SK-N-SH treated with all-trans-retinoic acid at 6 μM for 48 hours (cell line): ENCODE data around the gene AMZ1.

ENCODE experiments used
- ATAC-seq: fragments of 200-7000 bp; cut with Tn5 transposase; 3 replicates; pipeline ENCODE4 v1.9.1; 2020; ENCODE audit warnings: mild to moderate bottlenecking, moderate library complexity
- ARNTL ChIP-seq: fragments of 450-650 bp; formaldehyde crosslinking; IDR thresholded peaks from 2 replicates; pipeline ENCODE4 v1.5.0; 2020; ENCODE audit warnings: low read depth, mild to moderate bottlenecking, moderate library complexity, borderline replicate concordance
- BACH2 ChIP-seq: fragments of 250-450 bp; sonication (Bioruptor Pico); IDR thresholded peaks from 2 replicates; pipeline ENCODE4 v1.9.0; 2021; ENCODE audit warnings: mild to moderate bottlenecking, borderline replicate concordance
- CSDC2 ChIP-seq: fragments of 250-450 bp; sonication (Bioruptor Pico); IDR thresholded peaks from 2 replicates; pipeline ENCODE4 v1.5.0; 2020; ENCODE audit warnings: mild to moderate bottlenecking, moderate library complexity
- ESRRG ChIP-seq: fragments of 250-450 bp; sonication (Bioruptor Pico); IDR thresholded peaks from 2 replicates; pipeline ENCODE4 v1.6.1; 2021; ENCODE audit warnings: mild to moderate bottlenecking
- GLIS3 ChIP-seq: fragments of 250-450 bp; sonication (Bioruptor Pico); IDR thresholded peaks from 2 replicates; pipeline ENCODE4 v1.5.0; 2020; ENCODE audit warnings: mild to moderate bottlenecking, moderate library complexity
- ISL1 ChIP-seq: fragments of 250-450 bp; sonication (Bioruptor Pico); IDR thresholded peaks from 2 replicates; pipeline ENCODE4 v2.1.2; 2022; ENCODE audit warnings: mild to moderate bottlenecking, moderate library complexity
- OSR1 ChIP-seq: fragments of 250-450 bp; sonication (Bioruptor Pico); IDR thresholded peaks from 2 replicates; pipeline ENCODE4 v1.8.0; 2022; ENCODE audit warnings: moderate library complexity, mild to moderate bottlenecking, inconsistent platforms
- PPARA ChIP-seq: fragments of 250-450 bp; sonication (Bioruptor Pico); IDR thresholded peaks from 2 replicates; pipeline ENCODE4 v1.5.0; 2020; ENCODE audit warnings: mild to moderate bottlenecking, borderline replicate concordance
- RARB ChIP-seq: fragments of 250-450 bp; sonication (Bioruptor Pico); IDR thresholded peaks from 2 replicates; pipeline ENCODE4 v1.8.0; 2021; ENCODE audit warnings: mild to moderate bottlenecking, moderate library complexity
- SNAI2 ChIP-seq: fragments of 250-450 bp; sonication (Bioruptor Pico); IDR thresholded peaks from 2 replicates; pipeline ENCODE4 v1.5.0; 2020; ENCODE audit warnings: mild to moderate bottlenecking, moderate library complexity
- TCF4 ChIP-seq: fragments of 250-450 bp; sonication (Bioruptor Pico); IDR thresholded peaks from 2 replicates; pipeline ENCODE4 v1.8.0; 2021; ENCODE audit warnings: mild to moderate bottlenecking, moderate library complexity, borderline replicate concordance
- ZC3H10 ChIP-seq: fragments of 250-450 bp; sonication (Bioruptor Pico); IDR thresholded peaks from 2 replicates; pipeline ENCODE4 v1.5.1; 2021; ENCODE audit warnings: mild to moderate bottlenecking, moderate library complexity
- ZFP30 ChIP-seq: fragments of 450-650 bp; formaldehyde crosslinking; IDR thresholded peaks from 2 replicates; pipeline ENCODE4 v1.5.0; 2022; ENCODE audit warnings: mild to moderate bottlenecking, moderate library complexity
- ZNF565 ChIP-seq: fragments of 450-650 bp; formaldehyde crosslinking; conservative IDR thresholded peaks from 2 replicates; pipeline ENCODE4 v1.5.0; 2020; ENCODE audit warnings: low read depth, mild to moderate bottlenecking, moderate library complexity
- ZNF70 ChIP-seq: fragments of 450-650 bp; formaldehyde crosslinking; IDR thresholded peaks from 2 replicates; pipeline ENCODE4 v1.5.0; 2020; ENCODE audit warnings: mild to moderate bottlenecking, moderate library complexity
- TF ChIP-seq, protein P1 (sequence below): fragments of 250-450 bp; sonication (Bioruptor Pico); IDR thresholded peaks from 2 replicates; pipeline ENCODE4 v1.5.1; 2021; ENCODE audit warnings: mild to moderate bottlenecking, moderate library complexity
- TF ChIP-seq, protein P2 (sequence below): fragments of 250-450 bp; sonication (Bioruptor Pico); IDR thresholded peaks from 2 replicates; pipeline ENCODE4 v1.5.0; 2020; ENCODE audit warnings: mild to moderate bottlenecking, moderate library complexity
- TF ChIP-seq, protein P3 (sequence below): fragments of 250-450 bp; sonication (Bioruptor Pico); IDR thresholded peaks from 2 replicates; pipeline ENCODE4 v1.5.1; 2020; ENCODE audit warnings: low read depth, mild to moderate bottlenecking, moderate library complexity
- TF ChIP-seq, protein P4 (sequence below): fragments of 250-450 bp; sonication (Bioruptor Pico); IDR thresholded peaks from 2 replicates; pipeline ENCODE4 v1.8.0; 2020; ENCODE audit warnings: mild to moderate bottlenecking, moderate library complexity, borderline replicate concordance
- TF ChIP-seq, protein P5 (sequence below): fragments of 250-450 bp; sonication (Bioruptor Pico); IDR thresholded peaks from 2 replicates; pipeline ENCODE4 v1.8.0; 2021; ENCODE audit warnings: low read depth, mild to moderate bottlenecking, moderate library complexity, borderline replicate concordance

The AMZ1 gene

DNA sequence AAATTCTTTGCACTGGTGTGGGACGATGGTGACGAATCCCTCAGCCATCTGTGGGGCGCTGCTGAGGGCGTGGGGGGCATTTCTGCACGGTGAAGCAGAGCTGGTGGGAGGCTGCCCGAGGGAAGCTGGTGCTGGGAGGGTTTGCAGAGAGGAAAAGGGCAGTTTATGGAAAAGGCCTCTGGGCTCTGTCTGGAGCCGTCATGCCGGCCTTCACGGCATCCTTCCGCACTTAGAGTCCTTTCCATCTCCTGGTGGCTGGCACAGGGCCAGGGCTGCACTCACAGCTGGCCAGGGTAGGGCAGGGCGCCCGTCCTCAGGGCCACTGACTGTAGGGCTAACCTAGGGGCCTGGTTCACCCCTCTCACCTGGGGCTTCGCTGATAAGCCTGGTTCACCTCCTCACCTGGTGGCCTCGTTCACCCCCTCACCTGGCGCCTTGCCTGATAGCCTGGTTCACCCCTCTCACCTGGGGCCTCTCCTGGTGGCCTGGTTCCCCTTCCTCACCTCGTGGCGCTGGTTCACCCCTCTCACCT is 598 bp upstream of the AMZ1 start:
- TF ChIP-seq ZNF70 (CRISPR knock-in tag) (0 out of 2 replicates have a peak, but pooled peaks have one; percentile 14), TCF4 (CRISPR knock-in tag) (peak; percentile 37; the same call in 1 of the 2 replicates)
- TF ChIP-seq, protein P1, sequence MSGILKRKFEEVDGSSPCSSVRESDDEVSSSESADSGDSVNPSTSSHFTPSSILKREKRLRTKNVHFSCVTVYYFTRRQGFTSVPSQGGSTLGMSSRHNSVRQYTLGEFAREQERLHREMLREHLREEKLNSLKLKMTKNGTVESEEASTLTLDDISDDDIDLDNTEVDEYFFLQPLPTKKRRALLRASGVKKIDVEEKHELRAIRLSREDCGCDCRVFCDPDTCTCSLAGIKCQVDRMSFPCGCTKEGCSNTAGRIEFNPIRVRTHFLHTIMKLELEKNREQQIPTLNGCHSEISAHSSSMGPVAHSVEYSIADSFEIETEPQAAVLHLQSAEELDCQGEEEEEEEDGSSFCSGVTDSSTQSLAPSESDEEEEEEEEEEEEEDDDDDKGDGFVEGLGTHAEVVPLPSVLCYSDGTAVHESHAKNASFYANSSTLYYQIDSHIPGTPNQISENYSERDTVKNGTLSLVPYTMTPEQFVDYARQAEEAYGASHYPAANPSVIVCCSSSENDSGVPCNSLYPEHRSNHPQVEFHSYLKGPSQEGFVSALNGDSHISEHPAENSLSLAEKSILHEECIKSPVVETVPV, result no peak
- ATAC-seq, result peak; percentile 73

DNA sequence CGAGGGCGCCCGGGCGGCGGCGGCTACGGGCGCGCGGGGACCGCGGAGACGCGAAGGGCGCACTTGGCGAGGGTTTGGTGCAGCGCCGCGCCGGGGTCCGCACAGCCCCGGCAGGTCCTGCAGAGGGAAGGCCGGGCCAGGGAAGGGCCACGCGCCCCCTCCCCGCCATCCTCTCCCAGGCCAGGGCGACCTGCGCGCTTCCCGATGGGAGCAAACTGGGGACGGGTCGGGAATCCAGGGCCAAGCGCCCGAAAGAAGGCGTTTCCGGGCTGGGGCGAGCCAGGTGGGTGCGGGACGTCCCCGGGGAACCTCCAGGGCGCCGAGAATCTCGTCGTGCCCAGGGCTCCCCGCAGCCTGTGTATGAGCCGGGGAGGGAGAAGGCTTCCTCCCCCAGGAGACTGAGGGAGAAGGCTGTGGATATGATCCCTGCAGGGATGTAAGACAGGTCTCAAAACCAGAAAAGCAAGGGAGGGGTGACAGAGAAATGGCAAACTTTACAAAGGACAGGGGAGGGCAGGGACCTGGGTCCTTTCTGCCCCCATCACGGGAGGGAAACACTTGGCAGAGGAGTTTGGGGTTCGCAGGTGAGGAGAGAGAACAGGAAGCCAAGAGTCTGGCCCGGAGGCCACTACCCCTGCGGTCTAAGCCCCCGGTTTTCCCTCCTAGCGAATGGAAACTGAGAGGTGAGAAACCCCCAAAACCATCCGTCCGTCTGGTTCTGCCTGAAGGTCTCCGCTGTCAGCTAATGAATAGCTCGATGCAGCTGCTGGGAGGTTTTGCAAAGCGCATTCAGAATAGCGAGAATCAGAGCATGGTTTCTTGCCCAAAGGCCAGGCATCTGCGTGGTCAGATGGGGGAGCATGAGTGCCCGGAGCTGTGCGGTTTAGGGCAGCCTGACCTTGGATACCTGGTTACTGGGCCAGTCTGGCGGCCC is 674 bp downstream of the AMZ1 start:
- peak; percentile 15; the same call in 2 of the 3 replicates for ATAC-seq
- TF ChIP-seq SNAI2 (CRISPR knock-in tag) (no peak), PPARA (no peak), RARB (CRISPR knock-in tag) (no peak), BACH2 (no peak), CSDC2 (no peak), OSR1 (CRISPR knock-in tag) (no peak), ZC3H10 (CRISPR knock-in tag) (no peak), ZNF70 (CRISPR knock-in tag) (no peak), ESRRG (no peak), GLIS3 (no peak), ISL1 (CRISPR knock-in tag) (no peak), ARNTL (CRISPR knock-in tag) (no peak), ZNF565 (CRISPR knock-in tag) (no peak), ZFP30 (CRISPR knock-in tag) (no peak)
- TF ChIP-seq, protein P1, result no peak
- TF ChIP-seq, protein P2, sequence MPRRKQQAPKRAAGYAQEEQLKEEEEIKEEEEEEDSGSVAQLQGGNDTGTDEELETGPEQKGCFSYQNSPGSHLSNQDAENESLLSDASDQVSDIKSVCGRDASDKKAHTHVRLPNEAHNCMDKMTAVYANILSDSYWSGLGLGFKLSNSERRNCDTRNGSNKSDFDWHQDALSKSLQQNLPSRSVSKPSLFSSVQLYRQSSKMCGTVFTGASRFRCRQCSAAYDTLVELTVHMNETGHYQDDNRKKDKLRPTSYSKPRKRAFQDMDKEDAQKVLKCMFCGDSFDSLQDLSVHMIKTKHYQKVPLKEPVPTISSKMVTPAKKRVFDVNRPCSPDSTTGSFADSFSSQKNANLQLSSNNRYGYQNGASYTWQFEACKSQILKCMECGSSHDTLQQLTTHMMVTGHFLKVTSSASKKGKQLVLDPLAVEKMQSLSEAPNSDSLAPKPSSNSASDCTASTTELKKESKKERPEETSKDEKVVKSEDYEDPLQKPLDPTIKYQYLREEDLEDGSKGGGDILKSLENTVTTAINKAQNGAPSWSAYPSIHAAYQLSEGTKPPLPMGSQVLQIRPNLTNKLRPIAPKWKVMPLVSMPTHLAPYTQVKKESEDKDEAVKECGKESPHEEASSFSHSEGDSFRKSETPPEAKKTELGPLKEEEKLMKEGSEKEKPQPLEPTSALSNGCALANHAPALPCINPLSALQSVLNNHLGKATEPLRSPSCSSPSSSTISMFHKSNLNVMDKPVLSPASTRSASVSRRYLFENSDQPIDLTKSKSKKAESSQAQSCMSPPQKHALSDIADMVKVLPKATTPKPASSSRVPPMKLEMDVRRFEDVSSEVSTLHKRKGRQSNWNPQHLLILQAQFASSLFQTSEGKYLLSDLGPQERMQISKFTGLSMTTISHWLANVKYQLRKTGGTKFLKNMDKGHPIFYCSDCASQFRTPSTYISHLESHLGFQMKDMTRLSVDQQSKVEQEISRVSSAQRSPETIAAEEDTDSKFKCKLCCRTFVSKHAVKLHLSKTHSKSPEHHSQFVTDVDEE (CRISPR knock-in tag), result no peak
- TF ChIP-seq, protein P3, sequence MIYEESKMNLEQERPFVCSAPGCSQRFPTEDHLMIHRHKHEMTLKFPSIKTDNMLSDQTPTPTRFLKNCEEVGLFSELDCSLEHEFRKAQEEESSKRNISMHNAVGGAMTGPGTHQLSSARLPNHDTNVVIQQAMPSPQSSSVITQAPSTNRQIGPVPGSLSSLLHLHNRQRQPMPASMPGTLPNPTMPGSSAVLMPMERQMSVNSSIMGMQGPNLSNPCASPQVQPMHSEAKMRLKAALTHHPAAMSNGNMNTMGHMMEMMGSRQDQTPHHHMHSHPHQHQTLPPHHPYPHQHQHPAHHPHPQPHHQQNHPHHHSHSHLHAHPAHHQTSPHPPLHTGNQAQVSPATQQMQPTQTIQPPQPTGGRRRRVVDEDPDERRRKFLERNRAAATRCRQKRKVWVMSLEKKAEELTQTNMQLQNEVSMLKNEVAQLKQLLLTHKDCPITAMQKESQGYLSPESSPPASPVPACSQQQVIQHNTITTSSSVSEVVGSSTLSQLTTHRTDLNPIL (CRISPR knock-in tag), result no peak
- TF ChIP-seq, protein P4, sequence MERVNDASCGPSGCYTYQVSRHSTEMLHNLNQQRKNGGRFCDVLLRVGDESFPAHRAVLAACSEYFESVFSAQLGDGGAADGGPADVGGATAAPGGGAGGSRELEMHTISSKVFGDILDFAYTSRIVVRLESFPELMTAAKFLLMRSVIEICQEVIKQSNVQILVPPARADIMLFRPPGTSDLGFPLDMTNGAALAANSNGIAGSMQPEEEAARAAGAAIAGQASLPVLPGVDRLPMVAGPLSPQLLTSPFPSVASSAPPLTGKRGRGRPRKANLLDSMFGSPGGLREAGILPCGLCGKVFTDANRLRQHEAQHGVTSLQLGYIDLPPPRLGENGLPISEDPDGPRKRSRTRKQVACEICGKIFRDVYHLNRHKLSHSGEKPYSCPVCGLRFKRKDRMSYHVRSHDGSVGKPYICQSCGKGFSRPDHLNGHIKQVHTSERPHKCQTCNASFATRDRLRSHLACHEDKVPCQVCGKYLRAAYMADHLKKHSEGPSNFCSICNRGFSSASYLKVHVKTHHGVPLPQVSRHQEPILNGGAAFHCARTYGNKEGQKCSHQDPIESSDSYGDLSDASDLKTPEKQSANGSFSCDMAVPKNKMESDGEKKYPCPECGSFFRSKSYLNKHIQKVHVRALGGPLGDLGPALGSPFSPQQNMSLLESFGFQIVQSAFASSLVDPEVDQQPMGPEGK (CRISPR knock-in tag), result no peak
- TF ChIP-seq, protein P5, sequence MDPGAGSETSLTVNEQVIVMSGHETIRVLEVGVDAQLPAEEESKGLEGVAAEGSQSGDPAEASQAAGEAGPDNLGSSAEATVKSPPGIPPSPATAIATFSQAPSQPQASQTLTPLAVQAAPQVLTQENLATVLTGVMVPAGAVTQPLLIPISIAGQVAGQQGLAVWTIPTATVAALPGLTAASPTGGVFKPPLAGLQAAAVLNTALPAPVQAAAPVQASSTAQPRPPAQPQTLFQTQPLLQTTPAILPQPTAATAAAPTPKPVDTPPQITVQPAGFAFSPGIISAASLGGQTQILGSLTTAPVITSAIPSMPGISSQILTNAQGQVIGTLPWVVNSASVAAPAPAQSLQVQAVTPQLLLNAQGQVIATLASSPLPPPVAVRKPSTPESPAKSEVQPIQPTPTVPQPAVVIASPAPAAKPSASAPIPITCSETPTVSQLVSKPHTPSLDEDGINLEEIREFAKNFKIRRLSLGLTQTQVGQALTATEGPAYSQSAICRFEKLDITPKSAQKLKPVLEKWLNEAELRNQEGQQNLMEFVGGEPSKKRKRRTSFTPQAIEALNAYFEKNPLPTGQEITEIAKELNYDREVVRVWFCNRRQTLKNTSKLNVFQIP, result no peak
